Mucosa of stomach (tissue), 1 donor: Measurements from ENCODE around the gene LIPA.

Experiments used
- H3K27me3 ChIP-seq: one replicate; pipeline ENCODE4 v1.7.0; 2013; ENCODE audit warnings: mild to moderate bottlenecking, low read length; ENCODE audit not compliant: control insufficient read depth, insufficient read depth
- H3K36me3 ChIP-seq: one replicate; pipeline ENCODE4 v1.7.0; 2013; ENCODE audit warnings: low read length; ENCODE audit not compliant: control insufficient read depth, insufficient read depth
- H3K4me1 ChIP-seq: one replicate; pipeline ENCODE4 v1.7.0; 2013; ENCODE audit warnings: mild to moderate bottlenecking, low read length; ENCODE audit not compliant: control insufficient read depth, insufficient read depth
- H3K4me3 ChIP-seq: one replicate; pipeline ENCODE4 v1.7.0; 2013; ENCODE audit warnings: low read length
- H3K9ac ChIP-seq: one replicate; pipeline ENCODE4 v1.7.0; 2013; ENCODE audit warnings: mild to moderate bottlenecking, low read length, moderate library complexity
- H3K9me3 ChIP-seq: one replicate; pipeline ENCODE4 v1.7.0; 2013; ENCODE audit warnings: mild to moderate bottlenecking, low read length, moderate library complexity; ENCODE audit not compliant: control insufficient read depth
- donor health status: Pancreatic carcinoma.

LIPA gene

GRCh38 chr10:89281606-89282395 lies 30.2 kb upstream of the LIPA start:
- no peaks in the 10 kb centered on the region for H3K9me3 ChIP-seq
- H3K27me3 ChIP-seq, result no peaks in the 10 kb centered on the region
- H3K4me1 ChIP-seq, result peaks cover 18% of the 10 kb centered on the region
- no peak overlapping the region for H3K9ac ChIP-seq
- H3K36me3 ChIP-seq, result no peaks in the 10 kb centered on the region
- no peak overlapping the region for H3K4me3 ChIP-seq

- Histone ChIP-seq H3K27me3 (no peaks in the 10 kb centered on the region), H3K9me3 (no peaks in the 10 kb centered on the region), H3K36me3 (no peaks in the 10 kb centered on the region), H3K4me3 (no peak overlapping the region), H3K4me1 (peaks cover 18% of the 10 kb centered on the region), H3K9ac (no peak overlapping the region)
Observed at GRCh38 chr10:89280508-89280907, 28.9 kb upstream of the LIPA start.

GRCh38 chr10:89279421-89279869 lies 27.9 kb upstream of the LIPA start:
- Histone ChIP-seq H3K27me3 (no peaks in the 10 kb centered on the region), H3K9ac (no peak overlapping the region), H3K36me3 (no peaks in the 10 kb centered on the region), H3K4me3 (no peak overlapping the region), H3K9me3 (no peaks in the 10 kb centered on the region), H3K4me1 (peaks cover 18% of the 10 kb centered on the region)

GRCh38 chr10:89278900-89279392 lies 27.4 kb upstream of the LIPA start:
- Histone ChIP-seq H3K27me3 (no peaks in the 10 kb centered on the region), H3K4me3 (no peak overlapping the region), H3K9ac (no peak overlapping the region), H3K9me3 (no peaks in the 10 kb centered on the region), H3K36me3 (no peaks in the 10 kb centered on the region), H3K4me1 (peaks cover 18% of the 10 kb centered on the region)

GRCh38 chr10:89278034-89278535 lies 26.5 kb upstream of the LIPA start:
- Histone ChIP-seq H3K4me3 (no peak overlapping the region), H3K9me3 (no peaks in the 10 kb centered on the region), H3K4me1 (peaks cover 13% of the 10 kb centered on the region), H3K27me3 (no peaks in the 10 kb centered on the region), H3K9ac (no peak overlapping the region), H3K36me3 (no peaks in the 10 kb centered on the region)

- Histone ChIP-seq H3K36me3 (no peaks in the 10 kb centered on the region), H3K9me3 (no peaks in the 10 kb centered on the region), H3K4me3 (no peak overlapping the region), H3K9ac (no peak overlapping the region), H3K4me1 (peaks cover 13% of the 10 kb centered on the region), H3K27me3 (no peaks in the 10 kb centered on the region)
Observed at GRCh38 chr10:89275383-89275782, 23.8 kb upstream of the LIPA start.

GRCh38 chr10:89274928-89275327 lies 23.4 kb upstream of the LIPA start:
- Histone ChIP-seq H3K9ac (no peak overlapping the region), H3K4me1 (peaks cover 13% of the 10 kb centered on the region)

GRCh38 chr10:89273680-89274079 lies 22.1 kb upstream of the LIPA start:
- no peaks in the 10 kb centered on the region for H3K36me3 ChIP-seq
- no peak overlapping the region for H3K4me3 ChIP-seq
- H3K27me3 ChIP-seq, result no peaks in the 10 kb centered on the region
- no peaks in the 10 kb centered on the region for H3K9me3 ChIP-seq
- no peak overlapping the region for H3K9ac ChIP-seq
- H3K4me1 ChIP-seq, result peaks cover 7% of the 10 kb centered on the region

More at GRCh38 chr10:89274928-89275327, 23.4 kb upstream of the LIPA start:
- no peaks in the 10 kb centered on the region for H3K9me3 ChIP-seq
- no peak overlapping the region for H3K4me3 ChIP-seq
- H3K36me3 ChIP-seq, result no peaks in the 10 kb centered on the region
- H3K27me3 ChIP-seq, result no peaks in the 10 kb centered on the region

GRCh38 chr10:89271532-89271931 lies 20.0 kb upstream of the LIPA start:
- Histone ChIP-seq H3K4me1 (no peaks in the 10 kb centered on the region), H3K9me3 (no peaks in the 10 kb centered on the region), H3K4me3 (no peak overlapping the region), H3K27me3 (no peaks in the 10 kb centered on the region), H3K9ac (no peak overlapping the region), H3K36me3 (no peaks in the 10 kb centered on the region)

- Histone ChIP-seq H3K9ac (no peak overlapping the region), H3K4me1 (no peaks in the 10 kb centered on the region), H3K36me3 (no peaks in the 10 kb centered on the region), H3K4me3 (no peak overlapping the region), H3K27me3 (no peaks in the 10 kb centered on the region), H3K9me3 (no peaks in the 10 kb centered on the region)
Observed at GRCh38 chr10:89270153-89270483, 18.5 kb upstream of the LIPA start.

GRCh38 chr10:89269433-89270152 lies 18.0 kb upstream of the LIPA start:
- H3K4me1 ChIP-seq, result no peaks in the 10 kb centered on the region
- H3K4me3 ChIP-seq, result no peak overlapping the region
- no peaks in the 10 kb centered on the region for H3K9me3 ChIP-seq
- H3K36me3 ChIP-seq, result no peaks in the 10 kb centered on the region
- no peak overlapping the region for H3K9ac ChIP-seq
- no peaks in the 10 kb centered on the region for H3K27me3 ChIP-seq

GRCh38 chr10:89266721-89267453 lies 15.3 kb upstream of the LIPA start:
- Histone ChIP-seq H3K9me3 (no peaks in the 10 kb centered on the region), H3K4me3 (no peak overlapping the region), H3K36me3 (no peaks in the 10 kb centered on the region), H3K9ac (no peak overlapping the region), H3K4me1 (no peaks in the 10 kb centered on the region), H3K27me3 (no peaks in the 10 kb centered on the region)
